ENCODE data around the gene CCDC144A.
"Not testable (repeated sequence)": the region's sequence is repeated elsewhere in the genome, so short reads cannot be mapped to it uniquely, and the experiment has no call there.

CCDC144A gene

DNA sequence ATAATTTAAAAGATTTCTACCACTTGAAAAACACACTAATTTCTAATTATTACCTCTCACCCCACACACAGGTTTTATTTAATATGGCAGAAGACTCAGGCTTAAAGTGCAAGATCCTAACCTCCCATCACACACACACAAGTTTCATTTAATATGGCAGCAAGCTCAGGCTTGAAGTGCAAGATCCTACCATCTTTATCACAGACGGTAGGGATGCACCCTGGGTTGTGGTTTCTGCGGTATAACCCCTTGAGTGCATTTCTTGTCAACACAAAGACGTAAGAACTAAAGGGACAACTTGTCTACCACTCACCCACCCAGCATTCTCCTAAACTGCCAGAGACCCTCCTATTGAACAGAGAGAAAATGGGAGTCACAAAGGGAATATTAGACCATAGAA lies 68.1 kb downstream of the CCDC144A start:
- DNase-seq: not testable (repeated sequence)

DNA sequence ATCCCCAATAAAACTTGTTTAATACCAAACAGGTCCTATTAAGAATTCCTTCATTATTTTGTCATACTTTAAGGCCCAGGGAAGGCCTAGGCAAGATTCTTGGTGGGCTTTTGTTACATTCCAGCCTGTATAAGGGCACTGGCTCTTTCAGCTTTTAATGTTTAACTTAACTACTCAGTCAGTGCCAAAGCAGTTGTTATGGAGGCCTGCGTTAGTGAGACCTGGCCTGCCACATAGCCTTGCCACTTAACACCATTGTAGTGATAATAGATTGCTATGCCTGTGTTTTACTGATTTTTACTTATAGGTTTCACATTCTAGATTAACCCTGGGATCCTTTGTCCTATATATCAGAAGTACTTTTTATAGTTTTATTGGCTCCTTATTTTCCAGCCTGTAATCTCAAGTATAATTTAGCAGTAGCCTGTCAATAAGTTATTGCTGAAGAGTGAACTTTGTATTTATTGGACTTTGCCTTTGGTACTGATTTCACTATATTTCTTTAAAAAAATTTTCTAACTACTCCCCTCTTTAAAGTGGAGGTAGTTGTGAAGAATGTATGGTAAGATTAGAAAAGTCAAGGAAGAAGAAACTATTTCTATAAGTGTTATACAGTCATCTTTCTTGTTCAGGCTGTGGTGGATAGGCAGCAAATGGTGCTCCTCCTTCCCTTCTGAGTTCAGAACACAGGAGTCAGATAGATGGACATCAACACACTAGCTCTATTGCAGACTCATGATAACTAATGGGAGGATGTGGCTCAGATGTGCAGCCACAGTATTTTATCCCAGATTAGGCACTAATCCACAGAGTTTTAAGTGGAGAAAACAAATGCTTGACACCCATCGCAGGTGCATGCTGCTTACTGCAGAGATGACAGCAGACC lies 78.5 kb downstream of the CCDC144A start:
- DNase-seq: not testable (repeated sequence)

- not testable (repeated sequence) for DNase-seq
Observed at GRCh38 chr17:16772394-16773145, 82.5 kb downstream of the CCDC144A start.

- not testable (repeated sequence) for DNase-seq
Observed at GRCh38 chr17:16773146-16773522, 83.1 kb downstream of the CCDC144A start.

DNA sequence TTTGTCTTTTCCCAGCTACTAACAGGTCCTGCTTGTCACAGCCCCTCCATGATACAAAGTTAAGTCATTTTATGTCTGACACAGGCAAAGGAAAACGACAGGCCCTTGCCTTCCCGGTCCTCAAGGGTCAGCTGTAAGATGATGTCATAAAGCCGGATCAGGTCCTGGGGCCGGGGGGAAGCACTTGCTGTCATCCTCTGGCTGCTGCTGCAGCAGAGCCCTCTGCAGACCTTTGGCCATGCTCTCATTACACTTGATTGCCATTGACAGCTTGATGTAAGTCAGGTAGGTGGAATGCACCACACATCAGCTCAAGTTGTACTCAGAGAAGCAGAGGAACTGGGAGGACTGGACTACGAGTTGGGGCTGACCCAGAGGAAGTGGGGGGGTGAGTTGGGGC lies 97.8 kb downstream of the CCDC144A start:
- not testable (repeated sequence) for DNase-seq

DNA sequence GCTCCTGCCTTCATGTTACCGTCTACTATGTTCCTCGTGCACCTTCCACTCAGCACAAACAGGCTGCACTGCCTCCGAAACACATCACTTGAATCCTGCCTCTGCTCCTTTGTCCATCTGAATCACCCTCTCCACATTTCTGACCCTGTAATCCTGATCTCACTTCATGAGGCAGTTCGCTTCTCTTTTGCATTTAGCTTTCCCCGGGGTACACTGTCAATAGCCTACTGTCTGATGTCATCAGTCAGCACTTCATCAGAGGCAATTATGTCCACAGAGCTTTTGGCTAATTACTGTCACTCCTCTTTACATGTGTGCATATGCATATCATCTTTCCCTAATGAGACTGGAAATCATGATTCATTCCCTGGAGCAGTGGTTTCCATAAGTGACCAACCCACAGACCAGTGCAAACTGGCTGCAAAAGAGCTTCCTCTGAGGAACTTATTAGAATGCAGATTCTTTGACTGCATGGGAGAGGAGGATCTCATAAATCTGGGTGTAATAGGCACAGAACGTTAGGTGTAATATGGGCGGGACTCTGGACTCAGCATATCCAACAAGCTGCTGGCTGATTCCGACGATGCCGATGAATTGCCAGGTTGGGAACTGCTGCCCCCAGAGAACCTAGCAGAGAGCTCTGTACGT lies 99.0 kb downstream of the CCDC144A start:
- DNase-seq: not testable (repeated sequence)

GRCh38 chr17:16789622-16790021 lies 99.6 kb downstream of the CCDC144A start:
- DNase-seq: not testable (repeated sequence)

DNA sequence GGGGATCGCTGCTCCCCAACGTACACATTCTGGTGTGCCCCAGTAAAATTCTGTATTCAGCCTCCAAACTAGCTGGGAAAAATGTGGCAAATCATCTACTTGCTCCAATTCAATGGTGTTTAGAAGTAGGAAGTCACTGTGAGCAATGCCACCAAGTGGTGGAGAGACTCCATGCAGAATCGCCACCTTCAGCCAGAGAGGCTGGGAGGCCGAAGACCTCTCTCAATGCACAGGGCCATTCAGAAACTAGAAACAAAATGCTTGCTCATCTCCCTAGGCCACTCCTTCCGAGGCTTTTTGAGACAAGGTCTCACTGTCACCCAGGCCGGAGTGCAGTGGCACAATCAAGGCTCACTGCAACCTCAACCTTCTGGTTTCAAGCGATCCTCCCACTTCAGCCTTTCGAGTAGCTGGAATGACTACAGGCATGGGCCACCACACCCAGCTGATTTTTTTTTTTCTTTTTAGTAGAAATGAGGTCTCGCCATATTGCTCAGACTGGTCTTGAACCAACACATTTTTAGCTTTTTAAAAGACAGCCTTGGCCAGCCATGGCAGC lies 100.4 kb downstream of the CCDC144A start:
- not testable (repeated sequence) for DNase-seq

DNA sequence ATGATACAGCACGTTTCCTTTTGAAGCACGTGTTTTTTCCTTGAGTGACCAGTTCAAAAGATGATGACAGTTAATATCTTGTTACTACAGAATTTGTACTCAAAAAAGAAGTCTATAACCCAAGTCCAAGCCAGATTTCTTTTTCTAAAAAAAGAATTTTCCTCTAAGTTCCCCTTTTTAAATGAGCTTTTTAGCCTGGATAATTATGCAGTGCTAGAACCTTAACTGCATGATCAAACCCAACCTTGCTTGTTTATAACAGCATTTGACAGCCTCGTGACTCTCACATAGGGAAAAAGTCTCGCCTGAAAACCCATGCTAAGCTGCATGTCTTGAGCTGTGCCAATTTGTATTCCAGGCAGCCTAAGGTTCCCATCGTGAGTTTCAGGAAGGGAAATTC lies 104.2 kb downstream of the CCDC144A start:
- DNase-seq: not testable (repeated sequence)

DNA sequence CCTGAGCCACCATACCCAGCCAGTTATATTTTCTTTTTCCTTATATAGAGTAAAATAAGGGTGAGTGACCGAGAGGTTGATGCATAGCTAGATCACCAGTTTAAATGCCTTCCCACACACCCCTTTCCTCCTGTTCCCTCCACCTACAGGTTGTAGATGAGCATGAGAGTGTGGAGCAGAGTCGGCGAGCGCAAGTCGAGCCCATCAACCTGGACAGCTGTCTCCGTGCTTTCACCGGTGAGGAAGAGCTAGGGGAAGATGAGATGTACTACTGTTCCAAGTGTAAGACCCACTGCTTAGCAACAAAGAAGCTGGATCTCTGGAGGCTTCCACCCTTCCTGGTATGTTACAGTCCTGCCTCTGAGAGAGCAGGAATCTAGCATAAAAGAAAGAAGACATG lies 105.9 kb downstream of the CCDC144A start:
- not testable (repeated sequence) for DNase-seq

DNA sequence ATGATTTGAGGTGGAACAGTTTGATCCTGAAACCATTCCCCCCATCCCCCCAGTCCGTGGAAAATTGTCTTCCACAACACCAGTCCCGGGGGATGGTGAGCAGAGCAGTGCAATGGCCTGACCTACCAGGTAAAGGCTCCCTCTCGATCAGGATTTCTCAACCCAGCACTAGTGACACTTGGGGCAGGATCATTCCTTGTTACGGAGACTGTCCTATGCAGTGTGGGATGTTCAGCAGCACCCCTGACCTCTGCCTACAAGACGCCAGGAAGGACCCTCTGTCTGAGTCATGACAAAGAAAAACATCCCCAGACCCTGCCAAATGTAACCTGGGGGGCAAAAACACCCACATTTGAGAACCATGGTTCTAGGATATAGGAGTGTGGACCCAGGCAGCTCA lies 114.8 kb downstream of the CCDC144A start:
- DNase-seq: not testable (repeated sequence)

DNA sequence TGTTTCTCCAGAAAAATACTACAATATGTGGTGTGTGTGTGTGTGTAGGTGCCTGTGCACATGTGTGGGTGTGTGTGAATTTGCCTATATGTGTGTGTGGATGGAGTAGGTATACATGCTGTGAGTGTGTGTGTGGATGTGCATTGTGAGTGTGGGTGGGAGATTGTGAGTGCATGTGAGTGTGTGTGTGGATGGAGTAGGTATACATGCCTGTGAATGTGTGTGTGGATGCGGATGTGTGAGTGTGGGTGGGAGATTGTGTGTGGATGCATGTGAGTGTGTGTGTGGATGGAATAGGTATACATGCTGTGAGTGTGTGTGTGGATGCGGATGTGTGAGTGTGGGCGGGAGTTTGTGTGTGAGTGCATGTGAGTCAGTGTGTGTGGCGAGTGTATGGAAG lies 116.6 kb downstream of the CCDC144A start:
- not testable (repeated sequence) for DNase-seq

- not testable (repeated sequence) for DNase-seq
Observed at GRCh38 chr17:16807620-16808019, 117.6 kb downstream of the CCDC144A start.

- DNase-seq: not testable (repeated sequence)
Observed at GRCh38 chr17:16810236-16810635, 120.2 kb downstream of the CCDC144A start.

DNA sequence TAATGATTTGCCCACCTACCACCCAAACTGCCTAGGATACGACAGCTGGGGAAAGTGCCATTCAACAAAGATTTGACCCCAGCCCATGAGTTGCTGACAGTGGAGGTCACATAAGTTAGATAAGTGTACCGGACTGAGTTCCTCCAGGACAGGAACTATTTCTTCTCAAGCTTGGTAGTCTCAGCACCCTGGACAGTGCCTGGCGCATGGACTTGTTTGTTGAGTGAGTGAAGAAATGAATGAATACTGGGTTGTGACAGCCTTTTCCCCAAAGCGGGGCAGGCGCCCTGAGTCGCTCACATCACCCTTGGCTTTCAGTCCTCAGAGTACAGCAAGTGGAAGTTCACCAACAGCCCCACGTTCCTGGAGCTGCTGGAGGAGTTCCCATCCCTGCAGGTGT lies 122.1 kb downstream of the CCDC144A start:
- DNase-seq: not testable (repeated sequence)

- no peak for DNase-seq
Observed at GRCh38 chr17:16814439-16814838, 124.4 kb downstream of the CCDC144A start.

- no peak for DNase-seq
Observed at GRCh38 chr17:16817201-16817600, 127.2 kb downstream of the CCDC144A start.

DNA sequence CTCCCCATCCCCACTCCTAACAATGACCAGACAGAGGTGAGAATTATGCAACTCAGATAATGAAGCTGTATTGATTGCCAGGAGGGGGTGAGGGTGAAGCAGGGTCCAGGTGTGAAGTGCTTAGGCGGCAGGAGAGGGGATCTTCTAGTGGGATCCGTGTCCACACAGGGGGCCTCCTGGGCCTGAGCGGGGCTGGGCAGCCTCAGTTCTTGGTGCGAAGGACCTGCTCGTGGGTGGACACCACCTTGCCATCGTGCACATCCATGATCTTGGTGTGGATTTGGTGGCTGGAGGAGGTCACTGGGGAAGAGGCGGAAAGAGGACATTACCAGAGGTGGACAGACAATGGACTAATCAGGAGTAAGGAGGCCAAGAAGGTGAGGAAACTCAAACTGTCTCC lies 127.9 kb downstream of the CCDC144A start:
- not testable (repeated sequence) for DNase-seq

DNA sequence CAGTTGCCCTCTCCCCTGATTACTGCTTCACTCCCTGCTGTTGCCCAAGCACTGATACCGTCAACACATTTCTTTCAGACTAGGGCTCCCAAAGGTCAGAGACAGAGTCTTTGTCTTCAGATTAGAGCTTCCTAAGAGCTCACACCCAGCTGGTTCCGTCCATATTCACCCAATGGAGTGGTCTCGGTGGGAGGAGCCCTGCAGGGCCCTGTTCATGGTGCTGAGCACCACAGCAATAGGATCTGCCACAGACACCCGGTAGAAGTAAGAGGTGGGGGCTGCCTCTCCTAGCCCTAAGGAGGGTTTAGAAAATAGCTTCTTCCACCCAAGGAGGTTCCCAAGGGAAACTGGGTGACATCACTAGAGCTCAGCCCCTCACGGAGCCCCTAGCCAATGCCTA lies 128.3 kb downstream of the CCDC144A start:
- no peak for DNase-seq

- DNase-seq: no peak
Observed at GRCh38 chr17:16818821-16819683, 129.0 kb downstream of the CCDC144A start.

GRCh38 chr17:16820161-16820877 lies 130.3 kb downstream of the CCDC144A start:
- no peak for DNase-seq

Measured in CD4-positive, alpha-beta T cell treated with Interleukin-21 for 1 hour (primary cell).